G401.6 (cell line): ENCODE measurements around the gene GNPDA1.

Source experiments
- FAIRE-seq: peaks from 2 replicates; lab custom pipeline; 2012; peaks lifted over from hg19 to GRCh38; lab: Jason Lieb, UNC

The GNPDA1 gene

GRCh38 chr5:141992349-141992963, 20.4 kb downstream of the GNPDA1 start:
- peak; percentile 96 for FAIRE-seq

GRCh38 chr5:141989720-141990119, 23.1 kb downstream of the GNPDA1 start:
- no peak for FAIRE-seq

- no peak for FAIRE-seq
Measured at GRCh38 chr5:141986072-141986471, 26.8 kb downstream of the GNPDA1 start.

GRCh38 chr5:141982626-141983025, 30.2 kb downstream of the GNPDA1 start:
- no peak for FAIRE-seq

- no peak for FAIRE-seq
Measured at GRCh38 chr5:141978389-141978788, 34.4 kb downstream of the GNPDA1 start.

GRCh38 chr5:141976176-141976575, 36.7 kb downstream of the GNPDA1 start:
- no peak for FAIRE-seq

GRCh38 chr5:141973871-141974595, 38.8 kb downstream of the GNPDA1 start:
- no peak for FAIRE-seq

GRCh38 chr5:141969783-141970771, 42.8 kb downstream of the GNPDA1 start:
- no peak for FAIRE-seq

GRCh38 chr5:141968914-141969608, 43.8 kb downstream of the GNPDA1 start, which contains the start of gene RNF14:
TSS of gene RNF14 (plus strand) at chr5:141969105. CDS start at chr5:141973589, 4,484 bp downstream.
- FAIRE-seq = peak; percentile 60

GRCh38 chr5:141966963-141967333, 45.9 kb downstream of the GNPDA1 start:
- no peak for FAIRE-seq

- no peak for FAIRE-seq
Measured at GRCh38 chr5:141966275-141966962, 46.4 kb downstream of the GNPDA1 start.

- no peak for FAIRE-seq
Measured at GRCh38 chr5:141965071-141965470, 47.8 kb downstream of the GNPDA1 start.

GRCh38 chr5:141963701-141964100, 49.1 kb downstream of the GNPDA1 start:
- no peak for FAIRE-seq

- no peak for FAIRE-seq
Measured at GRCh38 chr5:141961466-141961865, 51.4 kb downstream of the GNPDA1 start.

- peak; percentile 84 for FAIRE-seq
Measured at GRCh38 chr5:141960449-141961323, 52.1 kb downstream of the GNPDA1 start.

GRCh38 chr5:141960018-141960417, 52.8 kb downstream of the GNPDA1 start:
- no peak for FAIRE-seq

GRCh38 chr5:141958546-141959172, 54.2 kb downstream of the GNPDA1 start:
- FAIRE-seq = no peak

- FAIRE-seq = no peak
Measured at GRCh38 chr5:141958113-141958512, 54.7 kb downstream of the GNPDA1 start, which contains the start of gene PCDH12. TSS of gene PCDH12 (minus strand) at chr5:141958202. CDS start at chr5:141957851, 351 bp downstream.

- no peak for FAIRE-seq
Measured at GRCh38 chr5:141957367-141957996, 55.3 kb downstream of the GNPDA1 start.
